Trophoblast cell (in vitro differentiated cells and primary cell): Measurements from ENCODE around the gene SLC10A4. TPM values are rescaled to one million over a fixed set of nuclear protein-coding genes. Genes with fewer than 3 reads are reported as not detected.
"Not testable (repeated sequence)": the region's sequence is repeated elsewhere in the genome, so short reads cannot be mapped to it uniquely, and the experiment has no call there.

Experiments
- DNase-seq, 2 donors: peaks; one replicate each; pipeline ENCODE4 v3.0.0-alpha.2; 2016
- H2AFZ ChIP-seq: 2 replicates; pipeline ENCODE4 v1.6.1; 2013; ENCODE audit warnings: low read length, moderate library complexity, mild to moderate bottlenecking; ENCODE audit not compliant: insufficient read depth, poor library complexity
- H2AK5ac ChIP-seq: 2 replicates; pipeline ENCODE4 v1.6.1; 2013; ENCODE audit warnings: mild to moderate bottlenecking, low read length
- H2BK120ac ChIP-seq: 2 replicates; pipeline ENCODE4 v1.6.1; 2013; ENCODE audit warnings: low read length, mild to moderate bottlenecking, moderate library complexity; ENCODE audit not compliant: insufficient read depth, poor library complexity
- H2BK12ac ChIP-seq: 2 replicates; pipeline ENCODE4 v1.6.1; 2013; ENCODE audit warnings: mild to moderate bottlenecking, low read length, moderate library complexity
- H2BK5ac ChIP-seq: 2 replicates; pipeline ENCODE4 v1.6.1; 2013; ENCODE audit warnings: low read length, low read depth, moderate library complexity, mild to moderate bottlenecking; ENCODE audit not compliant: poor library complexity
- H3K14ac ChIP-seq: 2 replicates; pipeline ENCODE4 v1.6.1; 2013; ENCODE audit warnings: mild to moderate bottlenecking, low read length
- H3K18ac ChIP-seq: 2 replicates; pipeline ENCODE4 v1.6.1; 2013; ENCODE audit warnings: mild to moderate bottlenecking, low read length
- H3K23ac ChIP-seq: 2 replicates; pipeline ENCODE4 v1.6.1; 2013; ENCODE audit warnings: low read length
- H3K27ac ChIP-seq: 2 replicates; pipeline ENCODE4 v1.5.1; 2013; ENCODE audit warnings: low read depth, mild to moderate bottlenecking, inconsistent platforms, low read length, moderate library complexity
- H3K27me3 ChIP-seq: 2 replicates; pipeline ENCODE4 v1.6.1; 2013; ENCODE audit warnings: inconsistent platforms, mild to moderate bottlenecking, low read length, moderate library complexity; ENCODE audit not compliant: insufficient read depth
- H3K36me3 ChIP-seq, 2 experiments: 1 replicate in 1 of 2; 2 replicates in 1 of 2; pipeline ENCODE4 v1.6.1; 2013; ENCODE audit warnings: low read length in 2 of 2, mild to moderate bottlenecking in 2 of 2, moderate library complexity in 1 of 2; ENCODE audit not compliant: insufficient read depth in 2 of 2, control insufficient read depth in 1 of 2
- H3K4ac ChIP-seq: 2 replicates; pipeline ENCODE4 v1.6.1; 2013; ENCODE audit warnings: low read depth, mild to moderate bottlenecking, low read length, moderate library complexity
- H3K4me1 ChIP-seq, 2 experiments: 1 replicate in 1 of 2; 2 replicates in 1 of 2; pipeline ENCODE4 v1.6.1; 2013; ENCODE audit warnings: low read length in 2 of 2, mild to moderate bottlenecking in 2 of 2, moderate library complexity in 1 of 2; ENCODE audit not compliant: insufficient read depth in 2 of 2, control insufficient read depth in 1 of 2
- H3K4me2 ChIP-seq: 2 replicates; pipeline ENCODE4 v1.6.1; 2013; ENCODE audit warnings: inconsistent platforms, mild to moderate bottlenecking, low read length, moderate library complexity
- H3K4me3 ChIP-seq: 2 replicates; pipeline ENCODE4 v1.5.1; 2013; ENCODE audit warnings: mild to moderate bottlenecking, low read depth, low read length, inconsistent platforms
- H3K79me1 ChIP-seq: one replicate; pipeline ENCODE4 v1.6.1; 2013; ENCODE audit warnings: low read length
- H3K79me2 ChIP-seq: 2 replicates; pipeline ENCODE4 v1.6.1; 2013; ENCODE audit warnings: low read length, mild to moderate bottlenecking; ENCODE audit not compliant: control insufficient read depth, insufficient read depth, poor library complexity
- H3K9ac ChIP-seq: 2 replicates; pipeline ENCODE4 v1.6.1; 2013; ENCODE audit warnings: mild to moderate bottlenecking, low read length
- H3K9me3 ChIP-seq: 2 replicates; pipeline ENCODE4 v1.6.1; 2013; ENCODE audit warnings: low read depth, mild to moderate bottlenecking, control low read depth, inconsistent platforms, low read length; ENCODE audit not compliant: insufficient read depth
- H4K12ac ChIP-seq: 2 replicates; pipeline ENCODE4 v1.6.1; 2013; ENCODE audit warnings: low read depth, mild to moderate bottlenecking, low read length, moderate library complexity
- H4K8ac ChIP-seq: 2 replicates; pipeline ENCODE4 v1.6.1; 2013; ENCODE audit warnings: low read depth, mild to moderate bottlenecking, low read length, moderate library complexity
- H4K91ac ChIP-seq: one replicate; pipeline ENCODE4 v1.6.1; 2013; ENCODE audit warnings: low read depth, mild to moderate bottlenecking, low read length, moderate library complexity
- WGBS: extraction: QIAGEN DNeasy Blood & Tissue Kit; methylation state at CpG from one replicate; pipeline ENCODE4 v1.1.7; 2013; ENCODE audit warnings: missing lambda C conversion rate; ENCODE audit not compliant: insufficient read length, insufficient coverage; ENCODE audit errors: extremely low coverage; 5-methylcytosine and 5-hydroxymethylcytosine counted together
- polyA plus RNA-seq: library from polyadenylated mRNA; stranded (reverse); fragments of 200-250 nt; gene quantifications from 2 replicates; pipeline ENCODE4 v1.2.3, GENCODE V29; 2013

The SLC10A4 gene
- 0.32 and 0.33 TPM in 2 replicates for polyA plus RNA-seq

- peak within 1 kb of the TSS; percentile 78 for H2AFZ ChIP-seq
- peak within 1 kb of the TSS; percentile 70 for H3K4me3 ChIP-seq
- H2BK5ac ChIP-seq: no peak within 1 kb of the TSS
- no peak within 1 kb of the TSS for H3K4ac ChIP-seq
- H3K79me2 ChIP-seq: no peaks in the 10 kb centered on the region
- H3K9me3 ChIP-seq: peaks cover 11% of the 10 kb centered on the region
- no peak within 1 kb of the TSS for H4K8ac ChIP-seq
- H3K4me2 ChIP-seq: peak within 1 kb of the TSS; percentile 73
- no peak within 1 kb of the TSS for H2BK120ac ChIP-seq
- no peak within 1 kb of the TSS for H4K12ac ChIP-seq
- H3K27me3 ChIP-seq: peaks cover 28% of the 10 kb centered on the region
- H3K4me1 ChIP-seq: peaks cover 3 to 6% of the 10 kb centered on the region in 2 experiments
- peak in 1 of 2 donors; percentile 20 for DNase-seq
- no peak within 1 kb of the TSS for H3K9ac ChIP-seq
- H2AK5ac ChIP-seq: no peak within 1 kb of the TSS
- no peak within 1 kb of the TSS for H3K18ac ChIP-seq
- no peak within 1 kb of the TSS for H3K14ac ChIP-seq
- no peak within 1 kb of the TSS for H2BK12ac ChIP-seq
- H3K79me1 ChIP-seq: no peaks in the 10 kb centered on the region
- no peak within 1 kb of the TSS for H3K27ac ChIP-seq
- WGBS: no CpG with 5 or more reads among the region's 85 CpGs
- no peaks in the 10 kb centered on the region for H3K36me3 ChIP-seq
- no peak within 1 kb of the TSS for H3K23ac ChIP-seq
- H4K91ac ChIP-seq: no peak within 1 kb of the TSS
Measured at GRCh38 chr4:48483006-48483776, at the start of gene SLC10A4. Gene SLC10A4, plus strand, starts transcription at chr4:48483343. Its CDS starts 219 bp downstream, at chr4:48483562.

- H3K36me3 ChIP-seq: no peaks in the 10 kb centered on the region
- H3K9ac ChIP-seq: no peak overlapping the region
- no CpG with 5 or more reads among the region's 1 CpG for WGBS
- no peak overlapping the region for H4K8ac ChIP-seq
- H3K4me1 ChIP-seq: peaks cover 0 to 4% of the 10 kb centered on the region in 2 experiments
- no peaks in the 10 kb centered on the region for H3K79me2 ChIP-seq
- H3K27me3 ChIP-seq: no peaks in the 10 kb centered on the region
- no peak overlapping the region for H3K27ac ChIP-seq
- H4K91ac ChIP-seq: no peak overlapping the region
- no peak for DNase-seq
- H2BK120ac ChIP-seq: no peak overlapping the region
- H4K12ac ChIP-seq: no peak overlapping the region
- H2BK12ac ChIP-seq: no peak overlapping the region
- no peak overlapping the region for H3K4ac ChIP-seq
- H3K9me3 ChIP-seq: no peaks in the 10 kb centered on the region
- H3K14ac ChIP-seq: no peak overlapping the region
- H3K18ac ChIP-seq: no peak overlapping the region
- H3K79me1 ChIP-seq: no peaks in the 10 kb centered on the region
- no peak overlapping the region for H3K23ac ChIP-seq
- no peak overlapping the region for H2BK5ac ChIP-seq
- no peak overlapping the region for H3K4me2 ChIP-seq
- no peak overlapping the region for H2AK5ac ChIP-seq
- no peak overlapping the region for H3K4me3 ChIP-seq
- H2AFZ ChIP-seq: no peak overlapping the region
Measured at GRCh38 chr4:48436318-48436717, 46.8 kb upstream of the SLC10A4 start.

GRCh38 chr4:48439988-48440387, 43.2 kb upstream of the SLC10A4 start:
- no peak overlapping the region for H3K27ac ChIP-seq
- H2BK12ac ChIP-seq: no peak overlapping the region
- no peaks in the 10 kb centered on the region for H3K79me1 ChIP-seq
- H3K4me3 ChIP-seq: no peak overlapping the region
- H2BK120ac ChIP-seq: no peak overlapping the region
- no peak overlapping the region for H4K8ac ChIP-seq
- H3K4me2 ChIP-seq: no peak overlapping the region
- WGBS: no CpG with 5 or more reads among the region's 2 CpGs
- no peak overlapping the region for H4K91ac ChIP-seq
- no peak overlapping the region for H2BK5ac ChIP-seq
- H3K9me3 ChIP-seq: no peaks in the 10 kb centered on the region
- H3K4ac ChIP-seq: no peak overlapping the region
- no peaks in the 10 kb centered on the region for H3K36me3 ChIP-seq
- H2AFZ ChIP-seq: no peak overlapping the region
- H3K79me2 ChIP-seq: no peaks in the 10 kb centered on the region
- H4K12ac ChIP-seq: no peak overlapping the region
- no peak overlapping the region for H2AK5ac ChIP-seq
- H3K9ac ChIP-seq: no peak overlapping the region
- H3K14ac ChIP-seq: no peak overlapping the region
- H3K4me1 ChIP-seq: no peaks in the 10 kb centered on the region
- no peak overlapping the region for H3K18ac ChIP-seq
- no peak for DNase-seq
- no peak overlapping the region for H3K23ac ChIP-seq
- no peaks in the 10 kb centered on the region for H3K27me3 ChIP-seq

GRCh38 chr4:48440914-48441313, 42.2 kb upstream of the SLC10A4 start:
- not testable (repeated sequence) for H3K18ac ChIP-seq, H4K12ac ChIP-seq, H2BK120ac ChIP-seq, H3K9me3 ChIP-seq, H3K14ac ChIP-seq, H2BK12ac ChIP-seq, H3K9ac ChIP-seq, H4K91ac ChIP-seq, H3K4me1 ChIP-seq, H2AK5ac ChIP-seq, H3K4ac ChIP-seq, DNase-seq, H3K23ac ChIP-seq, H3K79me2 ChIP-seq, H3K27me3 ChIP-seq, H2AFZ ChIP-seq, H3K79me1 ChIP-seq, H3K4me2 ChIP-seq, H3K4me3 ChIP-seq, H4K8ac ChIP-seq, H2BK5ac ChIP-seq, H3K27ac ChIP-seq, H3K36me3 ChIP-seq
- no CpG with 5 or more reads among the region's 5 CpGs for WGBS
